Smooth muscle cell (in vitro differentiated cells): ENCODE measurements around the gene NDUFB5. TPM values are rescaled to one million over a fixed set of nuclear protein-coding genes. Genes with fewer than 3 reads are reported as not detected.
A peak's percentile ranks its signal among the peaks of the same experiment; 100 is the strongest.

ENCODE experiments used
- DNase-seq: peaks from one replicate; lab custom pipeline; 2025; ENCODE audit not compliant: unreplicated experiment; lab: John Stamatoyannopoulos, UW
- H2AFZ ChIP-seq: fragments of 200-600 bp; sonication (generic); 2 replicates; pipeline ENCODE4 v1.6.0; 2016; ENCODE audit warnings: antibody characterized with exemption, low read depth, mild to moderate bottlenecking
- H3F3A ChIP-seq: fragments of 200-600 bp; sonication (generic); 2 replicates; pipeline ENCODE4 v1.6.0; 2017; ENCODE audit warnings: antibody characterized with exemption, low read depth
- H3K27ac ChIP-seq: fragments of 200-600 bp; sonication (generic); 2 replicates; pipeline ENCODE4 v1.5.1; 2016; ENCODE audit warnings: low read depth, mild to moderate bottlenecking
- H3K27me3 ChIP-seq: fragments of 200-600 bp; sonication (generic); 2 replicates; pipeline ENCODE4 v1.6.1; 2016; ENCODE audit warnings: low read depth, mild to moderate bottlenecking
- H3K36me3 ChIP-seq: fragments of 200-600 bp; sonication (generic); 2 replicates; pipeline ENCODE4 v1.5.1; 2016; ENCODE audit warnings: low read depth
- H3K4me1 ChIP-seq: fragments of 200-600 bp; sonication (generic); 2 replicates; pipeline ENCODE4 v1.5.1; 2016; ENCODE audit warnings: low read depth
- H3K4me2 ChIP-seq: fragments of 200-600 bp; sonication (generic); 2 replicates; pipeline ENCODE4 v1.6.0; 2016; ENCODE audit warnings: mild to moderate bottlenecking
- H3K4me3 ChIP-seq: fragments of 200-600 bp; sonication (generic); 2 replicates; pipeline ENCODE4 v1.5.1; 2016; ENCODE audit warnings: mild to moderate bottlenecking
- H3K79me2 ChIP-seq: fragments of 200-600 bp; sonication (generic); 2 replicates; pipeline ENCODE4 v1.6.0; 2016; ENCODE audit warnings: low read depth, mild to moderate bottlenecking
- H3K9ac ChIP-seq: fragments of 200-600 bp; sonication (generic); 2 replicates; pipeline ENCODE4 v1.6.0; 2016; ENCODE audit warnings: low read depth
- H3K9me3 ChIP-seq: fragments of 200-600 bp; sonication (generic); replicated peaks from 2 replicates; pipeline ENCODE4 v1.5.1; 2016; ENCODE audit warnings: low read depth
- H4K20me1 ChIP-seq: fragments of 200-600 bp; sonication (generic); 2 replicates; pipeline ENCODE4 v1.6.0; 2016; ENCODE audit warnings: low read depth
- WGBS: methylation state at CpG from one replicate; pipeline ENCODE4 v1.1.7; 2016; ENCODE audit warnings: low lambda C conversion rate; 5-methylcytosine and 5-hydroxymethylcytosine counted together
- polyA plus RNA-seq: library from polyadenylated mRNA; unstranded; fragments of >200 nt; fragmentation: Nextera tagmentation; extraction: Ambion mirVana; gene quantifications from 2 replicates; pipeline ENCODE4 v1.2.1, GENCODE V29; 2016
- total RNA-seq: library from RNA; depleted of rRNA; stranded (reverse); fragments of >200 nt; gene quantifications from 2 replicates; pipeline ENCODE4 v1.2.3, GENCODE V29; 2014
- TF ChIP-seq, protein P1 (sequence below): fragments of 200-600 bp; sonication (generic); IDR thresholded peaks from 2 replicates; pipeline ENCODE4 v1.5.1; 2017; ENCODE audit warnings: borderline replicate concordance, mild to moderate bottlenecking, antibody characterized with exemption; ENCODE audit not compliant: insufficient read depth, poor library complexity, severe bottlenecking

Gene NDUFB5
- total RNA-seq: 168 and 171 TPM in 2 replicates
- 109 and 115 TPM in 2 replicates for polyA plus RNA-seq

DNA sequence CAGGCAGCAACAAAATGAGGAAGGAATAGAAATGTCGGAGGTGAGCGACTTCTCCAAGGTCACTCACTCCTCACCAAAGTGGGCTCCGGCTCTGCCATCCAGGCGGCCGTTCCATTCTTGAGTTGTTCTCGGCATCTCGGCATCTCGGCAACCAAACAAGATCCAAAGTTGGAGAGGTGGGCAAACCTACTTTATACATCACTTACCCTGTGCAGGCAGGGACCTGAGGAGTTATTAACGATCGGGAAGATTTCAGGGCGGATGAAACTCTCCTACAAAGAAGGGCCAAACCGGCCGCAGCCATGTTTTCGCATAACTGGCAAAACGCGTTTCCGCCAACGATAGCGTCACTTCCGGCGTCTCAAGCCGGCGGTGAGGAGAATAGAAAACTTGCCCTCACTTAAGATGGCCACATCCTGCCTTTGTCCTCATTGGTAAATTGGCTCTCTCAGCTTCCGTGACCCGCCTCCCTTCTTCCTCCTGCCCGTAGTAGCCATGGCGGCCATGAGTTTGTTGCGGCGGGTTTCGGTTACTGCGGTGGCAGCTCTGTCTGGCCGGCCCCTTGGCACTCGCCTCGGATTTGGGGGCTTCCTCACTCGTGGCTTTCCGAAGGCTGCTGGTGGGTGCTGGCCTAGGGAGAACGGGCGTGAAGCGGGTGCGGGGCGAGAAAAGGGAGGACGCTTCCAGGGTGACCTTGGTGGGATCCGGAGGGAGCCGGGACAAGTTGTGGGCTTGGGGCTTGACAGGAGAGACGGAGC, at the start of gene NDUFB5, which contains the start of gene MRPL47:
NDUFB5 (plus strand) TSS at position 474 of the 758 bp plus-strand sequence; CDS start at position 496, 22 bp downstream.
MRPL47 (minus strand) TSS at position 318 of the 758 bp plus-strand sequence; CDS start at position 304, 14 bp downstream.
- peak within 1 kb of the TSS; percentile 100 for H2AFZ ChIP-seq
- peaks cover 79% of the 10 kb centered on the region for H3K79me2 ChIP-seq
- H4K20me1 ChIP-seq: peaks cover 10% of the 10 kb centered on the region
- WGBS: under 1% methylated on average over 45 of the region's 45 CpGs
- peak within 1 kb of the TSS; percentile 98 for H3K4me2 ChIP-seq
- peaks cover 14% of the 10 kb centered on the region for H3K36me3 ChIP-seq
- H3F3A ChIP-seq: no peaks in the 10 kb centered on the region
- peak within 1 kb of the TSS; percentile 88 for H3K4me3 ChIP-seq
- H3K9ac ChIP-seq: peak within 1 kb of the TSS; percentile 99
- no peaks in the 10 kb centered on the region for H3K9me3 ChIP-seq
- peaks cover 12% of the 10 kb centered on the region for H3K4me1 ChIP-seq
- TF ChIP-seq, protein P1, sequence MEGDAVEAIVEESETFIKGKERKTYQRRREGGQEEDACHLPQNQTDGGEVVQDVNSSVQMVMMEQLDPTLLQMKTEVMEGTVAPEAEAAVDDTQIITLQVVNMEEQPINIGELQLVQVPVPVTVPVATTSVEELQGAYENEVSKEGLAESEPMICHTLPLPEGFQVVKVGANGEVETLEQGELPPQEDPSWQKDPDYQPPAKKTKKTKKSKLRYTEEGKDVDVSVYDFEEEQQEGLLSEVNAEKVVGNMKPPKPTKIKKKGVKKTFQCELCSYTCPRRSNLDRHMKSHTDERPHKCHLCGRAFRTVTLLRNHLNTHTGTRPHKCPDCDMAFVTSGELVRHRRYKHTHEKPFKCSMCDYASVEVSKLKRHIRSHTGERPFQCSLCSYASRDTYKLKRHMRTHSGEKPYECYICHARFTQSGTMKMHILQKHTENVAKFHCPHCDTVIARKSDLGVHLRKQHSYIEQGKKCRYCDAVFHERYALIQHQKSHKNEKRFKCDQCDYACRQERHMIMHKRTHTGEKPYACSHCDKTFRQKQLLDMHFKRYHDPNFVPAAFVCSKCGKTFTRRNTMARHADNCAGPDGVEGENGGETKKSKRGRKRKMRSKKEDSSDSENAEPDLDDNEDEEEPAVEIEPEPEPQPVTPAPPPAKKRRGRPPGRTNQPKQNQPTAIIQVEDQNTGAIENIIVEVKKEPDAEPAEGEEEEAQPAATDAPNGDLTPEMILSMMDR: no peak
- DNase-seq: peak; percentile 52
- H3K27me3 ChIP-seq: no peaks in the 10 kb centered on the region
- H3K27ac ChIP-seq: peak within 1 kb of the TSS; percentile 90

DNA sequence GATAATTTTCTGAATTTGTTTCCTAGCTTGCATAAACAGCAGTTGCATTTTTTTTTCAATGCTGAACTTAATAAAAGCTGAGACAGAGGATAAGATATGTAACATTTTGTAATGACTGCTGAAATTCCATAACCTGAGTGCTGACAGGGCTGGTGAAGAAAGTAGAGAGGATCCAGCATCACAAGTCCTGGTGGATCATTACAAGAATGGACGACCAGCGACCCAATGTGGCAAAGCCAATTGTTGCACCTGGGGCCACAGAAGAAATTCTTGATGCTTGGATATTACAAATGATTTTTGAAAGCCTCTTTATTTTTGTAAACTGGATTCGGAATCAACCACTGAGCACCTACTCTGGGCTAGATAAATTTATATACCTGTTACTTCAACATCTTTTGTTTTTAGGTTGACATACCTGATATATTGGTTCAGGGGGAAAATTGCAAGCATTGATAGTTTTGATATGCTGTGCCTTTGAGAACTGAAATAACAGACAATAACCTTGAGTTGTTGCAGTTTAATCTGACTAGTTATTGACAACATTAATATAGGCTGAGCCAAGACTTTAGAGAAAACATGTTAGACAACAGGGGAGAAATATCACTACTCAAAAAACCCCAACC, 45.7 kb upstream of the NDUFB5 start:
- H3K79me2 ChIP-seq: peaks cover 1% of the 10 kb centered on the region
- 1% methylated on average over 3 of the region's 3 CpGs for WGBS
- no peaks in the 10 kb centered on the region for H3F3A ChIP-seq
- TF ChIP-seq, protein P1: peak; percentile 85
- no peaks in the 10 kb centered on the region for H4K20me1 ChIP-seq
- H3K9ac ChIP-seq: no peak overlapping the region
- H3K9me3 ChIP-seq: no peaks in the 10 kb centered on the region
- no peak overlapping the region for H3K4me3 ChIP-seq
- H3K4me2 ChIP-seq: no peak overlapping the region
- H3K27ac ChIP-seq: no peak overlapping the region
- DNase-seq: no peak
- no peaks in the 10 kb centered on the region for H3K36me3 ChIP-seq
- no peaks in the 10 kb centered on the region for H3K27me3 ChIP-seq
- H3K4me1 ChIP-seq: peaks cover under 1% of the 10 kb centered on the region
- H2AFZ ChIP-seq: peak overlapping the region; percentile 8

DNA sequence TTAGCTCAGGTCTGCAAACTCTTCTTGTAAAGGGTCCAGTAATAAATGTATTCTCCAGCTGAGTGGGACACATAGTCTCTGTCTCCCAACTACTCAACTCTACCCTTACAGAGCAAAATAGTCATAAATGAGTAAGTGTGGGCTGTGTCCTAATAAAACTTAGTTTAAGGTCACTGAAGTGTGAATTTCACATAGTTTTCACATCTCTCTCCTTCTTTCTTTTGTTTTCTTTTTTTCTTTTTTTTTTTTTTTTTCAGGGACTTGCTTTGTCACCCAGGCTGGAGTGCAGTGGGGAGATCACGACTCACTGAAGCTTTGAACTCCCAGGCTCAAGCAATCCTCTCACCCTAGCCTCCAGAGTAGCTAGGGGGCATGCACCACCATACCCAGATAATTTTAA, 43.8 kb upstream of the NDUFB5 start:
- 71% methylated on average over 1 of the region's 1 CpG for WGBS
- no peak overlapping the region for H2AFZ ChIP-seq

More for the DNA sequence above, 43.8 kb upstream of the NDUFB5 start:
- H3K79me2 ChIP-seq: peaks cover 20% of the 10 kb centered on the region
- H3K36me3 ChIP-seq: no peaks in the 10 kb centered on the region
- no peak overlapping the region for H3K9ac ChIP-seq
- no peak for DNase-seq
- no peaks in the 10 kb centered on the region for H3K9me3 ChIP-seq
- H3K27me3 ChIP-seq: no peaks in the 10 kb centered on the region
- H3K27ac ChIP-seq: no peak overlapping the region
- peaks cover 7% of the 10 kb centered on the region for H3K4me1 ChIP-seq
- TF ChIP-seq, protein P1: no peak
- no peak overlapping the region for H3K4me3 ChIP-seq
- no peak overlapping the region for H3K4me2 ChIP-seq
- no peaks in the 10 kb centered on the region for H3F3A ChIP-seq
- H4K20me1 ChIP-seq: peaks cover 8% of the 10 kb centered on the region
